HEK293T (cell line): ENCODE results near the gene ATAT1.

Source experiments
- FOXK2 ChIP-seq: fragments of 450-650 bp; IDR thresholded peaks from 2 replicates; pipeline ENCODE4 v1.6.1; 2016; ENCODE audit warnings: mild to moderate bottlenecking
- FOXM1 ChIP-seq: fragments of 450-650 bp; IDR thresholded peaks from 2 replicates; pipeline ENCODE4 v1.6.1; 2017; ENCODE audit warnings: mild to moderate bottlenecking, borderline replicate concordance

GRCh38 chr6:30688569-30688968 is 61.9 kb downstream of the ATAT1 start:
- TF ChIP-seq FOXK2, result no peak
- no peak for TF ChIP-seq FOXM1
